Esophagus squamous epithelium (tissue), 4 donors: ENCODE data around the gene DMRTC2.

ENCODE experiments used
- CTCF ChIP-seq, 6 experiments: fragments of 450-650 bp in 4 of 6; fragments of 200-600 bp in 2 of 6; sonication (generic) in 2 of 6; IDR thresholded peaks; one replicate each; pipeline ENCODE4 v1.5.1; 2016 to 2019; ENCODE audit warnings: antibody characterized with exemption in 6 of 6, mild to moderate bottlenecking in 4 of 6, moderate library complexity in 4 of 6
- POLR2A ChIP-seq, 4 donors: fragments of 450-650 bp; IDR thresholded peaks; one replicate each; pipeline ENCODE4 v1.6.1; 2017; ENCODE audit warnings: antibody characterized with exemption in 4 of 4, mild to moderate bottlenecking in 4 of 4, moderate library complexity in 3 of 4

- TF ChIP-seq CTCF (IDR thresholded peaks at IDR 0.05) (no peak), POLR2A (IDR thresholded peaks at IDR 0.05) (no peak)
Observed at GRCh38 chr19:41811981-41812380, 32.9 kb upstream of the DMRTC2 start.
